NCI-H526 (cell line): ENCODE data around the gene AAMP.
A peak's percentile ranks its signal among the peaks of the same experiment; 100 is the strongest.

ENCODE experiments used
- DNase-seq, 2 experiments: peaks; one replicate each; lab custom pipeline; 2025; lab: John Stamatoyannopoulos, UW

AAMP gene

GRCh38 chr2:218221000-218221399, 48.9 kb downstream of the AAMP start:
- DNase-seq = no peak

- no peak for DNase-seq
These were observed 50.0 kb downstream of the AAMP start for GRCh38 chr2:218219934-218220333.

DNA sequence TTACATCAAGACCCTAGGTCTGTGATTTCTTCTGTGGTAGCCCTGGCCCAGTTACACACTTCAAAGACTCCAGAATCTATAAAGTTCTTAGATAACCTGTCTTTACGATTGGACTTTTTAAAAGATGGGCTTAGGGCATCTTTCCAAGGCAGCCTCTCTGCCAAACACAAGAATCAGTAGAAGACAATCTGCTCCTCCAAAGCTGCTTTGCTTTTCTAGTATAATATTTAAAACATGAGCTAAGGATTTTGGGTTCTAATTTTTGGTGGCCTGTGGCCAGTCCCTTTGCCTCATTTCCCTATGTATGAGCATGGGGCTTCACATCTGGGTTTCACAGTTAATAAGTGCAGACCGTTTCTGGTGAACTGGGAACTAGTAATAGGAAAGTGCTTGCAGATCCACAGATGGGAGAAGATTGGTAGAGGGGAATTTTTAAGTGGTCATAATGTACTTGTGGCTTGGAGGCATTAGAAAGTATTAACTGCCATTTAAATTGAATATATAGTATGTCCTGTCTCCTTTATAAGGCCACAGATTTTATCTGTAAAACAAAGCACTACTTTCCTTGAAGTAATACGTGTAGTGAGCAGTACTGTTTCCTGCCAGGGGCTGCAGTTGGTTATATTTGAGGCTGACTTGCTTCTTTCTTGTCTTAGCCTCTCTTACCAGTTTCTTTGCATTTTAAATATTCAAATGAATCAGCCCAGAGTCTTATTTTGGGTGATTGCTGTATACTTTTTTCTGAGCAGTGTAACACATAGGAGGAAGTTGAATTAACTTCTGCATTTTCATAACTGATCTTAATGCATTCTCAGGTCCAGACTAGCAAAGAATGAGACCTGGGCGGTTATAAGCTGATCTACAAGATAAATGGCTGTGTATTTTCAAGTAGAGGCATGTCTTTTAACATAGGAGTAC, 51.4 kb downstream of the AAMP start:
- peak in 1 of 2 experiments; percentile 12 for DNase-seq

DNA sequence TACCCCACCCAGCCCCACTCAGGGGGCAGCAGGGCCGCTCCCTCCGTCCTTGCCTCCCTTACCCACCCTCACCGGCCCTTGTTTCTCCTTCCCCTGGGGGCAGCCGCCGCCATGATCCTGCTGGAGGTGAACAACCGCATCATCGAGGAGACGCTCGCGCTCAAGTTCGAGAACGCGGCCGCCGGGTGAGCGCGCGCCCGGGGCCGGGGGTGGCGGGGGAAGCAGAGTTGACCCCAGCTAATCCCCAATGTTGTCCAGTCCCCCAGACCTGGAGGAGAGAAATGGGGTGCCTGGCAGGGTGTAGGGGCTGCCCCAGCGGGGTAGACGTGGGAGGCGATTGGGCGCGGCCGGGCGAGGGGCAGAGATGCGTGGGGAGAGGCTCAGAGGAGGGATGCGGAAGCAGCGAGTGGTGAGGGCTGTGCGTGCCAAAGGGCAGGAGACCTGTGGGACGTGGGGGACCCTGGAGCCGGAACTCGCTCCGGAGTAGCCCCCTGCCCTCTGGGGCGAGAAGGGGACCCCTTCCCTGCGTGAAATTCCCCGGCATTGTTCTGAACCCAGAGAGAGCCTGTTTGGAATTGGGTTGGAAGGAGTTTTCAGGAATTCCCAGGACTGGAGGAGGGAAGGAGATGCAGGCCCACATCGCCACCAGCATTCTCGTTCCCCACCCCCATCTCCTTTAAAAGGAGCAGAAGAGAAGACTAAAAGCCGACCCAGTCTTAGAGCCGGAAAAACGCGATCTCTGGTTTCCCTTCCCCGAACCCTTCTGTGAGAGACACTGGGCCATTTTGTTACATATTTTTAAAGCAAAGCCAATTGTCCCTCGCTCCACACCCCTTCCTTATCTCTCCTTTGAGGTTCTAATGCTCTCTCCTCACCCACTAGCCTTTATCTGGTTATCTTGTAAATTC, 52.3 kb downstream of the AAMP start:
- DNase-seq = peak; percentile 9 to 52

DNA sequence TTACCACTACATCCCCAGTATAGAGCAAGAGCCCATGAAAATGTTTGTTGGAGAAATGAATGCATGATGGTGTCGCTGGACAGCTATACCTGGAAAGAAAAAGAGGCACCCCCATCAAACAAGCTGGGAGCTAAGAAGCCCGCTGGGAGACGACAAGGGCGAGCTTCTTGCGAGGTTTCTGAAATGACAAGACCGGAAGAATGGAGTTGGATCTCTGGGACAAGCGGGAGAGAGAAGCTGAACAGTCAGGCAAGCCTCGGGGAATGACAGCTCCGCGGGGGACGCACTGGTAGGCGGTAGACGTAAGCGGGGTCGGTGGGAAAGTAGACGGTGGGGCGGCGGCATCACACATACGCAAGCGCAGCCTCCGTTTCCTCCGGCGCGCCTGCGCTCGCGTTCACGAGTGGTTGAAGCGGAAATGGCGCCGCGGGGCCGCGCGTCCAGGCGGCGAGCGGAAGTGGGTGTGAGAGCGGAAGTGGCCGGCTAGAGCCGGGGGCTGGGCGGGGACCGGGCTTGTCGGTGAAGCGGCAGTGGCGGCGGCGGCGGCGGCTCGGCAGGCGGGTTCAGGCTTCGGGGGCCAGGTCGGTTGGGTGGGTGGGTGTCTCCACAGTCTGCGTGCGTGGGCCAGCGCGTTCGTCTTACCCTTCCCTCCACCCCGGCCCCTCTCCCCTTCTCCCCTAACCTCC, 53.1 kb downstream of the AAMP start, which contains the start of gene ARPC2:
ARPC2 (plus strand) TSS at position 516 of the 686 bp plus-strand sequence. CDS start 282 bp downstream, outside the sequence.
- peak; percentile 79 to 97 for DNase-seq

- no peak for DNase-seq
These were observed 53.6 kb downstream of the AAMP start for GRCh38 chr2:218216336-218216673.
